ENCODE measurements around the gene GSTA2. TPM values are rescaled to one million over a fixed set of nuclear protein-coding genes. Genes with fewer than 3 reads are reported as not detected.
"Not testable (repeated sequence)": the region's sequence is repeated elsewhere in the genome, so short reads cannot be mapped to it uniquely, and the experiment has no call there.

GSTA2 gene
- total RNA-seq, result 1 to 10 TPM in 8 of 9 donors, under 1 TPM in 1; 0.46 to 4.9 (median 1.9) TPM
- polyA plus RNA-seq, result 1 to 10 TPM in 2 of 3 donors, under 1 TPM in 1; 0.32 to 8.4 (median 2.0) TPM
- long read RNA-seq, donor 1, partial matches to known transcripts, result 0 of 2 reads
- long read RNA-seq, donor 1, other reads (novel, unspliced or antisense), result 0 of 2 reads
- long read RNA-seq, donor 2, result 0 reads
- long read RNA-seq, donor 3, partial matches to known transcripts, result 0 of 1 reads
- long read RNA-seq, donor 3, other reads (novel, unspliced or antisense), result 0 of 1 reads
- long read RNA-seq, donor 4, partial matches to known transcripts, result 1 of 5 reads
- long read RNA-seq, donor 4, other reads (novel, unspliced or antisense), result 2 of 5 reads
- long read RNA-seq, donor 5, partial matches to known transcripts, result 0 of 1 reads
- long read RNA-seq, donor 5, other reads (novel, unspliced or antisense), result 0 of 1 reads
- long read RNA-seq, donor 6, partial matches to known transcripts, result 0 of 1 reads
- long read RNA-seq, donor 6, other reads (novel, unspliced or antisense), result 0 of 1 reads
- long read RNA-seq, donor 7, partial matches to known transcripts, result 10 of 10 reads
- long read RNA-seq, donor 7, other reads (novel, unspliced or antisense), result 0 of 10 reads
- long read RNA-seq, donor 8, partial matches to known transcripts, result 0 of 4 reads
- long read RNA-seq, donor 8, other reads (novel, unspliced or antisense), result 0 of 4 reads
- long read RNA-seq, donor 9, result 0 reads
- long read RNA-seq, donor 10, partial matches to known transcripts, result 0 of 2 reads
- long read RNA-seq, donor 10, other reads (novel, unspliced or antisense), result 0 of 2 reads

- not testable (repeated sequence) for H3K36me3 ChIP-seq (replicated peaks in 1 of 2); DNase-seq
- WGBS, 4 donors, result 50 to 66% (median 58%) methylated on average over 2 of the region's 2 CpGs
Observed at GRCh38 chr6:52763322-52763916, at the start of gene GSTA2. TSS of gene GSTA2 (minus strand) at chr6:52763475. CDS start at chr6:52757947, 5,528 bp downstream.

GRCh38 chr6:52809777-52810176 is 46.5 kb upstream of the GSTA2 start:
- H3K27ac ChIP-seq; H3K36me3 ChIP-seq (replicated peaks in 1 of 2); DNase-seq; H3K27me3 ChIP-seq; H3K9me3 ChIP-seq (replicated peaks in 1 of 3); H3K4me3 ChIP-seq; H3K4me1 ChIP-seq (replicated peaks in 1 of 2); intact Hi-C loops (cut with DNase I): not testable (repeated sequence)
- WGBS, 4 donors, result 82 to 90% (median 87%) methylated on average over 4 of the region's 4 CpGs

More at GRCh38 chr6:52763322-52763916, at the start of gene GSTA2:
- H3K27me3 ChIP-seq; H3K4me1 ChIP-seq (replicated peaks in 1 of 2); H3K27ac ChIP-seq; intact Hi-C loops (cut with DNase I); H3K4me3 ChIP-seq; H3K9me3 ChIP-seq (replicated peaks in 1 of 3): not testable (repeated sequence)

- Histone ChIP-seq H3K27ac (no peak overlapping the region), H3K4me3 (no peak overlapping the region), H3K4me1 (replicated peaks in 1 of 2) (no peaks in the 10 kb centered on the region), H3K27me3 (no peaks in the 10 kb centered on the region), H3K9me3 (replicated peaks in 1 of 3) (no peaks in the 10 kb centered on the region), H3K36me3 (replicated peaks in 1 of 2) (no peaks in the 10 kb centered on the region)
- no peak for DNase-seq
- intact Hi-C loops (cut with DNase I), result no loop called here
- TF ChIP-seq POLR2A (IDR thresholded peaks at IDR 0.05), result no peak
- no peak for TF ChIP-seq CTCF (IDR thresholded peaks at IDR 0.05)
- WGBS, 4 donors, result 93 to 96% (median 94%) methylated on average over 5 of the region's 5 CpGs
Observed at GRCh38 chr6:52808660-52809059, 45.4 kb upstream of the GSTA2 start.

- H3K9me3 ChIP-seq (replicated peaks in 1 of 3); H3K27me3 ChIP-seq; DNase-seq; H3K4me1 ChIP-seq (replicated peaks in 1 of 2); H3K36me3 ChIP-seq (replicated peaks in 1 of 2); intact Hi-C loops (cut with DNase I): not testable (repeated sequence)
- WGBS, 4 donors, result 38 to 51% (median 47%) methylated on average over 5 of the region's 5 CpGs
- Histone ChIP-seq H3K4me3 (peak within 1 kb of the TSS in 1 of 4 donors; percentile 2), H3K27ac (peak within 1 kb of the TSS in 2 of 5 donors; percentile 6 to 28)
Observed at GRCh38 chr6:52803668-52804255, 40.5 kb upstream of the GSTA2 start, which contains the start of gene GSTA1. TSS of gene GSTA1 (minus strand) at chr6:52803816. CDS start at chr6:52799267, 4,549 bp downstream.

- intact Hi-C loops (cut with DNase I), result no loop called here
- no peaks in the 10 kb centered on the region for H3K4me1 ChIP-seq (replicated peaks in 1 of 2)
- DNase-seq, result no peak
- peak overlapping the region in 2 of 5 donors; percentile 6 to 28 for H3K27ac ChIP-seq
- H3K27me3 ChIP-seq, result no peaks in the 10 kb centered on the region
- H3K9me3 ChIP-seq (replicated peaks in 1 of 3), result no peaks in the 10 kb centered on the region
- TF ChIP-seq CTCF (IDR thresholded peaks at IDR 0.05), result no peak
- no peak for TF ChIP-seq POLR2A (IDR thresholded peaks at IDR 0.05)
- H3K36me3 ChIP-seq (replicated peaks in 1 of 2), result no peaks in the 10 kb centered on the region
- peak overlapping the region in 1 of 4 donors; percentile 2 for H3K4me3 ChIP-seq
- WGBS, 4 donors, result 77 to 84% (median 81%) methylated on average over 1 of the region's 1 CpG
Observed at GRCh38 chr6:52802806-52803205, 39.5 kb upstream of the GSTA2 start.

Measured in adrenal gland (tissue), 19 donors.